Activated naive CD8-positive, alpha-beta T cell (primary cell): Measurements from ENCODE around the gene BRIP1.

ENCODE experiments used
- H3K27ac Mint-ChIP-seq: one replicate; pipeline ENCODE4 v1.8.0; 2021; ENCODE audit warnings: mixed read lengths
- H3K27me3 Mint-ChIP-seq: one replicate; pipeline ENCODE4 v1.8.0; 2021; ENCODE audit warnings: mixed read lengths
- H3K36me3 Mint-ChIP-seq: one replicate; pipeline ENCODE4 v1.8.0; 2021; ENCODE audit warnings: mixed read lengths
- H3K4me1 Mint-ChIP-seq: one replicate; pipeline ENCODE4 v1.8.0; 2021; ENCODE audit warnings: low read depth, mixed read lengths
- H3K4me3 Mint-ChIP-seq: one replicate; pipeline ENCODE4 v1.8.0; 2021; ENCODE audit warnings: mild to moderate bottlenecking, mixed read lengths
- H3K9me3 Mint-ChIP-seq: one replicate; pipeline ENCODE4 v1.8.0; 2021; ENCODE audit warnings: low read depth, mixed read lengths

The BRIP1 gene

GRCh38 chr17:61847659-61848058, 15.7 kb downstream of the BRIP1 start:
- Mint-ChIP-seq H3K4me1 (no peaks in the 10 kb centered on the region), H3K9me3 (no peaks in the 10 kb centered on the region), H3K4me3 (no peak overlapping the region), H3K27me3 (no peaks in the 10 kb centered on the region), H3K27ac (no peak overlapping the region), H3K36me3 (peaks cover 13% of the 10 kb centered on the region)

GRCh38 chr17:61846761-61847375, 16.5 kb downstream of the BRIP1 start:
- H3K27me3 Mint-ChIP-seq, result no peaks in the 10 kb centered on the region

GRCh38 chr17:61846088-61846487, 17.2 kb downstream of the BRIP1 start:
- peaks cover 11% of the 10 kb centered on the region for H3K36me3 Mint-ChIP-seq
- H3K9me3 Mint-ChIP-seq, result no peaks in the 10 kb centered on the region
- no peaks in the 10 kb centered on the region for H3K4me1 Mint-ChIP-seq

More at GRCh38 chr17:61846761-61847375, 16.5 kb downstream of the BRIP1 start:
- H3K9me3 Mint-ChIP-seq, result no peaks in the 10 kb centered on the region
- H3K4me1 Mint-ChIP-seq, result no peaks in the 10 kb centered on the region
- no peak overlapping the region for H3K4me3 Mint-ChIP-seq
- H3K36me3 Mint-ChIP-seq, result peaks cover 13% of the 10 kb centered on the region
- no peak overlapping the region for H3K27ac Mint-ChIP-seq

GRCh38 chr17:61843435-61843834, 19.9 kb downstream of the BRIP1 start:
- no peaks in the 10 kb centered on the region for H3K27me3 Mint-ChIP-seq

More at GRCh38 chr17:61846088-61846487, 17.2 kb downstream of the BRIP1 start:
- Mint-ChIP-seq H3K4me3 (no peak overlapping the region), H3K27ac (no peak overlapping the region), H3K27me3 (no peaks in the 10 kb centered on the region)

GRCh38 chr17:61842899-61843298, 20.4 kb downstream of the BRIP1 start:
- H3K4me1 Mint-ChIP-seq, result no peaks in the 10 kb centered on the region
- H3K27me3 Mint-ChIP-seq, result no peaks in the 10 kb centered on the region
- H3K9me3 Mint-ChIP-seq, result no peaks in the 10 kb centered on the region
- H3K4me3 Mint-ChIP-seq, result no peak overlapping the region
- no peak overlapping the region for H3K27ac Mint-ChIP-seq
- H3K36me3 Mint-ChIP-seq, result peaks cover 11% of the 10 kb centered on the region

More at GRCh38 chr17:61843435-61843834, 19.9 kb downstream of the BRIP1 start:
- Mint-ChIP-seq H3K4me3 (no peak overlapping the region), H3K4me1 (no peaks in the 10 kb centered on the region), H3K9me3 (no peaks in the 10 kb centered on the region), H3K27ac (no peak overlapping the region), H3K36me3 (peaks cover 11% of the 10 kb centered on the region)

GRCh38 chr17:61839300-61839786, 24.0 kb downstream of the BRIP1 start:
- H3K27me3 Mint-ChIP-seq, result no peaks in the 10 kb centered on the region
- no peak overlapping the region for H3K27ac Mint-ChIP-seq
- H3K36me3 Mint-ChIP-seq, result peaks cover 5% of the 10 kb centered on the region
- no peaks in the 10 kb centered on the region for H3K4me1 Mint-ChIP-seq
- no peaks in the 10 kb centered on the region for H3K9me3 Mint-ChIP-seq
- H3K4me3 Mint-ChIP-seq, result no peak overlapping the region

GRCh38 chr17:61837175-61838051, 25.9 kb downstream of the BRIP1 start:
- no peak overlapping the region for H3K4me3 Mint-ChIP-seq
- H3K9me3 Mint-ChIP-seq, result no peaks in the 10 kb centered on the region
- no peaks in the 10 kb centered on the region for H3K36me3 Mint-ChIP-seq
- no peak overlapping the region for H3K27ac Mint-ChIP-seq
- no peaks in the 10 kb centered on the region for H3K4me1 Mint-ChIP-seq
- H3K27me3 Mint-ChIP-seq, result no peaks in the 10 kb centered on the region

- Mint-ChIP-seq H3K27me3 (no peaks in the 10 kb centered on the region), H3K4me1 (no peaks in the 10 kb centered on the region), H3K36me3 (no peaks in the 10 kb centered on the region), H3K27ac (no peak overlapping the region), H3K4me3 (no peak overlapping the region), H3K9me3 (no peaks in the 10 kb centered on the region)
These were observed 26.8 kb downstream of the BRIP1 start for GRCh38 chr17:61836266-61837174.

- no peaks in the 10 kb centered on the region for H3K36me3 Mint-ChIP-seq
- H3K27me3 Mint-ChIP-seq, result no peaks in the 10 kb centered on the region
- no peak overlapping the region for H3K27ac Mint-ChIP-seq
- no peaks in the 10 kb centered on the region for H3K9me3 Mint-ChIP-seq
- H3K4me1 Mint-ChIP-seq, result no peaks in the 10 kb centered on the region
- H3K4me3 Mint-ChIP-seq, result no peak overlapping the region
These were observed 27.7 kb downstream of the BRIP1 start for GRCh38 chr17:61835606-61836005.

- H3K4me3 Mint-ChIP-seq, result no peak overlapping the region
- H3K27ac Mint-ChIP-seq, result no peak overlapping the region
- H3K4me1 Mint-ChIP-seq, result no peaks in the 10 kb centered on the region
- H3K36me3 Mint-ChIP-seq, result no peaks in the 10 kb centered on the region
- no peaks in the 10 kb centered on the region for H3K9me3 Mint-ChIP-seq
- no peaks in the 10 kb centered on the region for H3K27me3 Mint-ChIP-seq
These were observed 28.7 kb downstream of the BRIP1 start for GRCh38 chr17:61834610-61835009.

GRCh38 chr17:61833536-61834193, 29.7 kb downstream of the BRIP1 start:
- no peak overlapping the region for H3K27ac Mint-ChIP-seq
- H3K4me1 Mint-ChIP-seq, result no peaks in the 10 kb centered on the region
- H3K9me3 Mint-ChIP-seq, result no peaks in the 10 kb centered on the region
- H3K4me3 Mint-ChIP-seq, result no peak overlapping the region
- H3K36me3 Mint-ChIP-seq, result no peaks in the 10 kb centered on the region
- H3K27me3 Mint-ChIP-seq, result no peaks in the 10 kb centered on the region

- H3K27me3 Mint-ChIP-seq, result no peaks in the 10 kb centered on the region
These were observed 30.9 kb downstream of the BRIP1 start for GRCh38 chr17:61832463-61832862.

GRCh38 chr17:61831099-61831498, 32.2 kb downstream of the BRIP1 start:
- no peaks in the 10 kb centered on the region for H3K9me3 Mint-ChIP-seq
- H3K36me3 Mint-ChIP-seq, result peaks cover 3% of the 10 kb centered on the region

More at GRCh38 chr17:61832463-61832862, 30.9 kb downstream of the BRIP1 start:
- no peak overlapping the region for H3K27ac Mint-ChIP-seq
- no peaks in the 10 kb centered on the region for H3K9me3 Mint-ChIP-seq
- no peaks in the 10 kb centered on the region for H3K36me3 Mint-ChIP-seq
- no peak overlapping the region for H3K4me3 Mint-ChIP-seq
- no peaks in the 10 kb centered on the region for H3K4me1 Mint-ChIP-seq

GRCh38 chr17:61828694-61829093, 34.6 kb downstream of the BRIP1 start:
- no peaks in the 10 kb centered on the region for H3K27me3 Mint-ChIP-seq
- H3K4me1 Mint-ChIP-seq, result no peaks in the 10 kb centered on the region
- H3K36me3 Mint-ChIP-seq, result peaks cover 6% of the 10 kb centered on the region
- H3K9me3 Mint-ChIP-seq, result no peaks in the 10 kb centered on the region
- no peak overlapping the region for H3K27ac Mint-ChIP-seq
- no peak overlapping the region for H3K4me3 Mint-ChIP-seq

More at GRCh38 chr17:61831099-61831498, 32.2 kb downstream of the BRIP1 start:
- no peaks in the 10 kb centered on the region for H3K4me1 Mint-ChIP-seq
- H3K4me3 Mint-ChIP-seq, result no peak overlapping the region
- H3K27me3 Mint-ChIP-seq, result no peaks in the 10 kb centered on the region
- H3K27ac Mint-ChIP-seq, result no peak overlapping the region
